GM19193 (cell line): ENCODE results near the gene TMTC4.

Experiments
- POLR2A ChIP-seq: IDR thresholded peaks from 4 replicates; pipeline ENCODE4 v1.6.1; 2011; ENCODE audit not compliant: insufficient read depth, insufficient read length; ENCODE audit errors: extremely low read depth

TMTC4 gene

DNA sequence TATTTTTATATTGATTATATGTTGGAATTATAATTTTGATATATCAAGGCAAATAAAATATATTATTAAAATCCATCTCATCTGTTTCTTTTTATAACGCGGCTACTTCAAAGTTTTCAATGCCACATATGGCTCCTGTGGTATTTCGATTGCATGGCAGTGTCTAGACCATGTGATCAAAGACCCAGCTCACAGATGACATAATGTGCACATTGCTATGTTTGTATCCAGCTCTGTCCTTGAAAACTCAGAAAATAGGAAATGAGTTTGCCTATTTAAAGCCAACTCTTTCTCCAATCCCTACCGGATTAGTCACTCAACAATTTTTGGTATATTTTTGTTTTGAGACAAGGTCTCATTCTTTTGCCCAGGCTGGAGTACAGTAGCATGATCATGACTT, 26.2 kb downstream of the TMTC4 start:
- TF ChIP-seq POLR2A, result no peak

DNA sequence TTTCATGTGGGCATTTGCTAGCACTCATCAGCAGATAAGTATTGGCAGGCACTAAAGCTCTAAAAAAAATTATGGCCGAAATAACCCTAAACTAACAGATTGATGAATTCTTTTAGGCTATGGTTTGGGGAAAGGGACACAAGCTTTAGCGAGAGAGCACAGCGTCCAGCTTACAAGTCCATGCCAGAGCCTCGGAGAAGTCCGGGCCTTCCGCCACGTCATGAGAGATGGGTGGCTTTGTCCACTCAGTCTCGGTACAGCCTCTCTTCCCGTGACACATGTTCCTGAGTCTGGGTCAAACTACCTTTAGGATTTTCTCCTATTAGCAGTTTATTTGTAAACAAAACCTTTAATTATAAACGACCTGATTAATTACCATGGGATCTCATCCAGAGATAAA, 27.7 kb downstream of the TMTC4 start:
- no peak for TF ChIP-seq POLR2A

DNA sequence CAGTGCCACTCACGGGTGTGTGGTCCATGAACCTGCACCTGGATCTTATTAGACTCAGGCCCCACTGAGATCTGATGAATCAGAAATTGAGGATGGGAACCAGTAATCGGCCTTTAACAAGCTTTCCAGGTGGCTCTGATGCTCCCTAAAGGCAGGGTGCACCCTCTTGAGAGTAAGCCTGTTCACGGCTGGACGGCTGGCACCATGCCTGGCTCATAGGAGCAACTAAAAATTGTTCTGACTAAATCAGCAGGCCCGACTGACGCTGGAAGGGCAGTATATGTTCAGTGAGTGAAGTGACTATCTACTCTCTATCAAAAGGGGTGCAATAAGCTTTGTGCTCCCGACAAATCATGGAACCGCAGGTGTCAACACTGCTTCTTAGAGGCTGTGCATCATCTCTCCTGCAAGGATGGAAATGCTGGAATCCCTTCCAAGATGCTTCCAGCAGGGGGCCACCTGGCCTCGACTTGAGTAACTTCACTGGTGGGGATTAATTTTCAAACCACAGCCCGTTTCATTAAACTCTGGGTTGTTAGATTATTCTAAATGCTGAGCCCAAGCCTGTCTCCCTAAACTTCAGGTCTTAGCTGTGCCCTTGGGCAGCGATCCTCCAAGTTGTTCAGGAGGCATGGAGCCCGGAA, 28.4 kb downstream of the TMTC4 start:
- TF ChIP-seq POLR2A, result no peak

DNA sequence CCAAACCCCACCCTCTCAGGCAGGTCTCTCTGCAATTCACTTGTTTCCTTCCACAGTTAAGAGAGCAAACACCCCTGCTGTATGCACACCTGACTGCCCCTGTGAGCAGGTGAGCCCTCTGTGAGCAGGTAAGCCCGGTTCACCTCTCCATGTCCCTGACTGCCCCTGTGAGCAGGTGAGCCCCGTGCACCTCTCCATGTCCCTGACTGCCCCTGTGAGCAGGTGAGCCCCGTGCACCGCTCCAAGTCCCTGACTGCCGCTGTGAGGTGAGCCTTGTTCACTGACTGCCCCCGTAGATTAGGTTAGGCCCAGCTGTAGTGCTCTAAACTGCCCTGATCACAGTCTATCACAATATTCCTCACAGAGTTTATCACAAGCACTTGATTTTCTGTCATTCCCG, 29.2 kb downstream of the TMTC4 start:
- TF ChIP-seq POLR2A, result no peak

DNA sequence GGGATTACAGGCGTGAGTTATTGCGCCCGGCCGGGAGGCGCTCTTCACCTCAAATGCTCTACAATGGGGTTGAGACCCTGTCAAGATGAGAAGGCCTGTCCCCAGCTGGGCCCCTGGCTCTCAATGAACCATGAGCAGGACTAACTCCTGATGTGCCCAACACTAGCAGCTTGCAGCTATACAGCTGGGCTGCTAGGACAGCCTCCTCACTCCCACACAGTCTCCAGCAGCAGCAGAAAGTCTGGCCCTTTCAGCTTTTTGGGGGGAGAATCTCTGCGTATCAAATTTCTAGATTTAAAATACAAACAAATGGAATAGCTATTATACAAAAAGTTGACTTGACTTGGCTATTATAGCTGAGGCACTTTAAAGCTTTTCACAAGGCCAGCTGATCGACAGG, 30.2 kb downstream of the TMTC4 start:
- no peak for TF ChIP-seq POLR2A

DNA sequence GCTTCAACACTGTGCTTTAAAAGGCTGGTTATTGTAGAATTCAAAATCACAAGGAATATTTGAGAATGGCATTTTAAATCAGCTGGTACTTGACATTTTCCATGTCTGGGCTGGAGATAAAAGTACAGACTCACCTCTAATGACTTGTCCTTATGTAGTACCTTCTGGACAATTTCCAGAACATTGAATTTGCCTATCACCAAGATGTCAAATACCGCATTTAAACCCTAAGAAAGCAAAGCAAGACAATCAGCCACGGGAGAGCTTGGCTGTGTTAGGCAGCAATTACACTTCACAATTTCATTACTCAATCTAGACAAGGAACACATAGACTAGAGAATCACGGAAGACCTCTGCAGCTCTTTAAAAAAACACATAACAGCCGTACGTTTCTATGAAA, 36.8 kb downstream of the TMTC4 start:
- no peak for TF ChIP-seq POLR2A

DNA sequence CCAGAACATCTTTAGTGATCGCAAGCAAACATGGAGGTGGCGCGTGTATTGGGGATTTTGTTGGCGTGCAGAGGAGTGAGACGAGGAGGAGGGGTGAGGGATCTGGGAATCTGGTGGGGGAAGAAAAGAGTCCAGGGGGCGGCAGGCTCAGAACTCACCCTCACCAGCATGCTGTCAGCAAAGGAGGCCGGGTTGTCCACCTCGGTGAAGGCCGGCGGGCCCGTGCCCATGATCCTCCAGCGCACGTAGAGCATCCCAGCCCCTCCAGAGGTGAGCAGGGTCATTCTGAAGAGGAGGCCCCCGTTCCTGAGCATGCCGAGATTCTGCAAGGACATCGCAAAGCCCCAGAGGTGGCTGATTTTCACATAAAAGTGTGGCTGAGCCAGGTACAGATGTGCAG, 37.2 kb downstream of the TMTC4 start:
- no peak for TF ChIP-seq POLR2A

DNA sequence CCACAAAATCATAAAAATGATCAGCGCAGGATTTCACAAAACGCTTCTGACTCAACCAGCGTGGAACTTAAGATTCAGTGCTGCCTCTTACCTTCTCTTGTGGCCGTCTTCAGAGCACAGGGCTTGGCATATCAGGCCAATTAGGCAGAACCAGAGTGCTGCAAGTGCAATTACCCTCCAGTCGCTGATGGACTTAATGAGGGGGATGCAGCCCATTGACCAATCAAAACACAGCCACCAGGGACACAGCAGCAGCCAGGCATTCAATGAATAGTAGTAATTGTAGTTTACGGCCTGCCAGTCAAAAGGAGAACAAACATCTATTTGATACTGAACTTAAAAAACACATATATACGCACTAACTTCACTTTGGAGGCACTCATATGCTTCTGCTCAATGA, 38.2 kb downstream of the TMTC4 start:
- no peak for TF ChIP-seq POLR2A

DNA sequence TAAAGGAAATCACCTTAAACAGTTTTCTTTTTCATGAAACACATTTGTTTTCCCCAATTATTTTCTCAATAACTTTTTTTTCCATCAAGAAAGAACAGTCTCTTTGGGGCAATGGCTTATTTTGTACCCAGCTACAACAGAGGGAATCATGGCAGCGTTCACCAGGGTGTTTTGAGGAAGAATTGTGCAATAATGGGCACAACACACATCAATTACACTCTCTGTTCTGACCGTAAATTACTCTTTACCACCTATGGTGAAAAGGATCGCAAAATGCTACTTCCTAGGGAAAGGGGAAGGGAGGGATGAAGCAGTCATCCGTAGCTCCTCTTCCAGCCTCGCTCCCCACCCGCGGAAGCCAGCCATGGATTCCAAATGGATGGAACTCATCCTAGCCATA, 38.6 kb downstream of the TMTC4 start:
- TF ChIP-seq POLR2A, result no peak

DNA sequence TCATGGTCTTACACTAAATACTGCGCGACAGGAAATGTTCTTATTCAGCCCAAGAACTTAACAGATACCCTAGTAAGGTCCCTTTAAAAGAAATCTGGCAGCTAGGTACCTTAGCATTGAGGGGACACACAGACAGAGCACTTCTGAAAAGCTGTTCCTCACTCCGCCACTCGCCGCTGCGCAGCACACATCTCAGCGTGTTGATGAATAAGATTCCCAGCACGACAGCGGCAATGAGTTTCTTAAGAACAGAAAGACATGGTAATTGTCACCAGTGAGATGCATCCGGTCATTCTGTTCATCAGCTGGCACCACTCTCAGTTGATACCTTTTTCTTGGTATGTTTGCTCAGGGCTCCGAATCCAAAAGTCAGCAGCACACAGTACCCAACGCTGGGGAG, 39.9 kb downstream of the TMTC4 start:
- TF ChIP-seq POLR2A, result no peak

DNA sequence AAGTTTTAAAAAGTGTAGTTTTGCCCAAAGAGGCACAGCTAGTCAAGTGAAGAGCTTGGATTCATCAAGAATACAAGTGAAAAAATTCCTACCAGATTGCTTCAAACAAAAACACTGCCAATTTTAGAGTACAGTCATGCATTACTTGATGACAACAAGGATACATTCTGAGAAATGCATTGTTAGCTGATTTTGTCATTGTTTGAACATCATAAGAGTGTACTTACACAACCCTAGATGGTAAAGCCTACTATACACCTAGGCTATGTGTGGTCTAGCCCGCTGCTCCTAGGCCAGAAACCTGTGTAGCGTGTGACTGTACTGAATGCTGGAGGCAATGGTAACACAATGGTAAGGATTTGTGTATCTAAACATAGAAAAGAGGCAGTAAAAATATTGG, 41.1 kb downstream of the TMTC4 start:
- TF ChIP-seq POLR2A, result no peak

DNA sequence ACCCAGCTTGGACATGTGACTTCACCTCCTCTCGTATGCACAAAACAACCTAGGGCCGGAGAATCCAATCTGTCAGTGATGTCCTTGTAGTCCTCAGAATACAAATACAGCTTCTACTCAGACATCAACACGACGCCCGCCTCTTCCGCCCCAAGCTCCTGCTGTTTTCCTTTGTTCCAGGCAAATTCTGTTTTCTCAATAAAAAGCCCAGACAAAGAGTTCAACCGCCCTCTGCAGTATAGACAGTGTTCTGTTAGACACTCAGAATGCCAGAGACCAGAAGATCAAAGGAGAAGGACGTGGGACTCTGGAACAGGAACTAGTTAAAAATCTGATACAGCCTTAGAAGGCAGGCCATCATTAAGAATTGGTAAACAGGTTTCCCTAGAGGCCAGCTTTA, 44.0 kb downstream of the TMTC4 start:
- TF ChIP-seq POLR2A, result no peak

DNA sequence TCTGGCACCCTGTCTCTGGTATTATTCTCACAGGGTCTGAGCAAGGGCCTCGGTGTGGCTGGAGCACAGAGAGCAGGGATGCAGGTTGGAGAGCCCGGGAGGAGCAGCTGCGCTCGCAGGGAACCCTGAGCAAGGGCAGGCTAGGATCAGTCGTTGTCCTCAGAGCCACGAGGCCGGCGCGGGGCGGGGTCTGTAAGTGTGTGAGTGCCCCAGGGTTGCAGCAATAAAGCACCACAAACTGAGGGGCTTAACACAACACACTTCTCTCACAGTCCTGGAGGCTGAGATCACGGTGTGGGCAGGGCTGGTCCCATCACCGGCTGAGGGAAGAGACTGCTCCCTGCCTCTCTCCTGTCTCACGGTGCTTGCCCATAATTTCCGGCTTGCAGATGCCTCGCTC, 47.5 kb downstream of the TMTC4 start:
- TF ChIP-seq POLR2A, result no peak

DNA sequence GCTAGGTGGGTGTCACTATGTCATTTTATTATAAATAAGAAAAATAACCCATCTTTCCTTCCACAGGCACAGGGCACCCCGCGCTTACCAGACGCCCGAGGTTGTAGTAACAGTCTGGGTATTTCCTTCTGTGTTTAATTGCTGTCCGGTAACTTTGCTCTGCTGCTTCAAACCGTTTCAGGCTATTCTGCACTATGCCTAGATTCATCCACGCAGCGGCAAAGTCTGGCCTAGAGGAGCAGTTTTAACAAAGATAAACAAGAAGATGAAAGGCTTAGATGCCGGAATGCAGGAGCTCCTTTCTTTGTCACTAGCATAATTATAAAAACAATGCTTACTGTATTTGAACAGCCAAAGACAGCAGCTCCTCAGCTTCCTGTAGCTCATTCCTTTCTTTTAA, 49.1 kb downstream of the TMTC4 start:
- no peak for TF ChIP-seq POLR2A

DNA sequence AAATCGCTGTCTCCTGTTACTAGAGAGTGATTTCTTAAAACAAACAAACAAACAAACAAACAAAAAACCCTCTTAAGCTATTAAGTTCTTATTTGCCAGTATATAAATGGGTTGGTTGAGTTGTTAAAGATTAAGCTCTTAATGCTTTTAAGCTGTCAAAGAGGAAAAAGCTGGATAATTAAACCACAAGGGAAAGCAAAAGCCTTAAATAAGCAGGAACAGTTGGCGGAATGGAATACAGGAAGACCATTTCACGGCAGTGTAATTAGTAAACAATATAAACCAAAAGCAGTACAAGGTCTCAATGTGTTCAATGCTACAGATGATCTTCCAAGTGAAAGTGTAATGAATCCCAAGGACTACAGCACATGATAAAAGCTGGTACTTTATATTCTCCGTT, 53.8 kb downstream of the TMTC4 start:
- no peak for TF ChIP-seq POLR2A

DNA sequence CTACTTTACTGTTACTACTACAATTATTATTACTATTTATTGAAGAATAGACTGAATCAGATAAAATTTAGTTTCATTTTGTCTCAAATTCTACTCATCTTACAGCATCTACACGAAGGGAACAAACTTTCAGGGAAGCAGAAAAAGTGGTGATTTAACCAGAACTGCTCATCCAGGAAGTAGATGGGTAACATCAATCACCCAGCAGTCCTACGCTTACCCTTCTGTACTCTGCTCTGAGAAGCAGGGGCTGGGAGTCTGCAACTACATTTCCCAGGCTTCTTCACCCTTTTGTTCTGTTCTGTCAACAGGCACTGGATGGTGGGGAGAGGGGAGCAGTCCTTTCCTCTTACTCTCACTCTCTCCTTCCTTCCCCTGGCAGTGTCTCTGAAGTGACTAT, 54.7 kb downstream of the TMTC4 start:
- TF ChIP-seq POLR2A, result no peak

DNA sequence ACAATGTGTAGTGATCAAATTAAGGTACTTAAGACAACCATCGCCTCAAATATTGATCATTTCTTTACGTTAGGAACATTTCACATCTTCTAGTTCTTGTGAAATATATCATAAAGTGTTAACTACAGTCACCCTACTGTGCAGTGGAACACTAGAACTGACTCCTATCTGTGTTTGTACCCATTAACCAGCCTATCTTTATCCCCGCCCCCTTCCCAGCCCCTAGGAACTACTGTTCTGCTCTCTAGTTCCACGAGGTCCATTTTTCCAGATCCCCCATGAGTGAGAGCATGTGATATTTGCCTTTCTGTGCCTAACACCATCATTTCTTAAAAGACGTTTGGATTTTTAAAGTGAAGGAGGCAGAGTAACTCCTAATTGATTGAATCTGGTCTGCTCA, 61.6 kb downstream of the TMTC4 start:
- no peak for TF ChIP-seq POLR2A

DNA sequence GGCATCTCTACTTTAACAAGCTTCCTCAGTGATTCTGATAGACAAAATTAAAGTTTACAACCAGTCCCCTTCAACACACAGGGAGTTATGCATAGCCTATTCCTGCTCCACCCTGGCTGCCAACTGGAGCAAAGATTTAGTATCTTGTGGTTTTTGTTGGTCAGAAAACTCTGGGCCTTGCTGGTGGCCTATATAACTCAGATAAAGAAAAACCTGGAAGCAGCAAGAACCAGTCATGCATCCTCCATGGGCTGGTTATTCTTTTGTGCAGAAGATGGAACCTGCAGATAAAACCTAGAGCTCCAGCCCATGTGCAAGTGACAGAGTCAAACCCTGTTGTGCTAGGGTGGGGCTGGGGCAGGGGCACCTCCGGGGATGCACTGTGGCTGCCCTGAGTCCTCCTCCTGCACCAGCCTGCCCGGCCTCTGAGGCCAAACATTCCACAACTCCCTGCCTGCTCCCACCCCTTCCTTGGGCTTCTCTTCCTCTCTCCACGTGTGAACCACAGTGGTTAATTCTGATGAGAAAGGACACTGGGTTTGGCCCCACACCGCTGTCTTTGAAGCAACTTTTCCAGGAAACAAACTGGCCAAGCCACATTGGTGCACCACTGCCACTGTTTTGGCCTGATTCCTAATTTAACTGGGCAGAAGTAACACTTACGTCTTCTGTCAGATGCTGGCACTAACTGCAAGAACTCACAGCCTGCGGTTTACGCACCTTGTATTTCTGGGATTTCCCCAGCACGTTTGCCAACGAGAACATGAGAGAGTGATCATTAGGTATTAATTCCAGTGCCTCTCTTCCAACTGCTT, 62.7 kb downstream of the TMTC4 start:
- TF ChIP-seq POLR2A, result no peak
